Heart left ventricle (tissue), 13 donors: ENCODE results near the gene MX2.

Experiments used
- CTCF ChIP-seq, 12 donors: fragments of 200-600 bp; sonication (generic) in 4 of 12; IDR thresholded peaks; one replicate each; pipeline versions ENCODE4 v1.5.0 to v1.8.0; 2018 to 2022; ENCODE audit warnings: antibody characterized with exemption in 12 of 12, mild to moderate bottlenecking in 5 of 12
- POLR2A ChIP-seq, 2 donors: fragments of 450-650 bp; IDR thresholded peaks; one replicate each; pipeline ENCODE4 v1.6.1; 2017; ENCODE audit warnings: antibody characterized with exemption in 2 of 2, mild to moderate bottlenecking in 2 of 2, moderate library complexity in 2 of 2
- donor health status: ischemic (EF 13 %, LVEDD 7.1; RV severe dilation, severe dysfunction).
- donor health status: DM: no; HTN: yes; CAD: no.
- donor health status: DM: no; HTN: no; CAD: no.
- donor health status: ischemic (EF 25% LVEDD 6.9; RV normal size, moderate dysfunction).
- donor health status: ischemic (EF 25% LVEDD 5.7; RV mildly dilated, moderate dysfunction).
- donor health status: ischemic (EF 35%, LVEDD 5.7; RV mildly dilated, moderate dysfunction).
- donor health status: nonischemic (EF 11% LVEDD 7.7; RV severe dilation, severe dysfunction).
- donor health status: DM: yes; HTN: yes; CAD: no.
- donor health status: PGD.
- donor health status: ischemic (EF 29% LVEDD 5.4; RV normal size, mild dysfunction).
- donor health status: nonischemic (EF 23%, LVEDD 6.1; RV moderate dilation, normal function).

- TF ChIP-seq POLR2A (IDR thresholded peaks at IDR 0.05) = no peak
- no peak for TF ChIP-seq CTCF (IDR thresholded peaks at IDR 0.05)
Observed at GRCh38 chr21:41367945-41368734, 6.3 kb downstream of the MX2 start.
